Vagina (tissue), 2 donors: Measurements from ENCODE around the gene GMPPB. TPM values are rescaled to one million over a fixed set of nuclear protein-coding genes. Genes with fewer than 3 reads are reported as not detected.

ENCODE experiments used
- DNase-seq, 2 donors: peaks; one replicate each; pipeline ENCODE4 v3.0.0-alpha.2; 2017; ENCODE audit errors: extremely low spot score in 2 of 2
- H3K27ac ChIP-seq: fragments of 200-600 bp; sonication (generic); one replicate; pipeline ENCODE4 v1.5.1; 2019
- H3K27me3 ChIP-seq: fragments of 200-600 bp; sonication (generic); one replicate; pipeline ENCODE4 v1.5.1; 2019
- H3K36me3 ChIP-seq, 2 donors: fragments of 200-600 bp; sonication (generic); one replicate each; pipeline ENCODE4 v1.5.1; 2017 to 2019
- H3K4me1 ChIP-seq: fragments of 200-600 bp; sonication (generic); one replicate; pipeline ENCODE4 v1.5.1; 2019
- H3K4me3 ChIP-seq, 2 donors: fragments of 200-600 bp; sonication (generic); 1 replicate in 1 of 2; 2 replicates in 1 of 2; pipeline ENCODE4 v1.5.1; 2016 to 2019
- H3K9me3 ChIP-seq: fragments of 200-600 bp; sonication (generic); one replicate; pipeline ENCODE4 v1.5.1; 2019
- CTCF ChIP-seq, 3 experiments: fragments of 450-650 bp in 2 of 3; fragments of 200-600 bp in 1 of 3; sonication (generic) in 1 of 3; IDR thresholded peaks; one replicate each; pipeline ENCODE4 v1.5.1; 2017 to 2019; ENCODE audit warnings: antibody characterized with exemption in 3 of 3, mild to moderate bottlenecking in 2 of 3, moderate library complexity in 2 of 3
- POLR2A ChIP-seq, 2 donors: fragments of 450-650 bp; IDR thresholded peaks; one replicate each; pipeline ENCODE4 v1.6.1; 2017; ENCODE audit warnings: antibody characterized with exemption in 2 of 2, mild to moderate bottlenecking in 2 of 2, moderate library complexity in 2 of 2
- POLR2AphosphoS5 ChIP-seq, 2 donors: sonication (generic); formaldehyde crosslinking; IDR thresholded peaks; one replicate each; pipeline ENCODE4 v1.9.0; 2017; ENCODE audit warnings: antibody characterized with exemption in 2 of 2, mild to moderate bottlenecking in 2 of 2, low read depth in 1 of 2; ENCODE audit not compliant: insufficient read depth in 1 of 2
- intact Hi-C: fragments of 100-400 bp; cut with DNase I; formaldehyde crosslinking; loops from one replicate; pipeline ENCODE4 v1.15.1; 2023
- total RNA-seq: library from RNA; depleted of rRNA; stranded (reverse); fragments of >200 nt; gene quantifications from one replicate; pipeline ENCODE4 v1.2.3, GENCODE V29; 2016

The GMPPB gene
- total RNA-seq, 1 donor from 2014 or later: 19.9 TPM

GRCh38 chr3:49711489-49711888, 12.3 kb downstream of the GMPPB start:
- peaks cover 0 to 7% of the 10 kb centered on the region in 2 donors for H3K36me3 ChIP-seq
- H3K9me3 ChIP-seq: no peaks in the 10 kb centered on the region
- TF ChIP-seq POLR2AphosphoS5 (IDR thresholded peaks at IDR 0.05; ENCODE audit: insufficient read depth in 1 of 2, low read depth in 1 of 2): no peak
- TF ChIP-seq POLR2A (IDR thresholded peaks at IDR 0.05): no peak
- no peak overlapping the region for H3K4me3 ChIP-seq
- H3K27ac ChIP-seq: no peak overlapping the region
- H3K27me3 ChIP-seq: no peaks in the 10 kb centered on the region
- no peaks in the 10 kb centered on the region for H3K4me1 ChIP-seq
- intact Hi-C loops: no loop called here
- no peak for DNase-seq

GRCh38 chr3:49709852-49710251, 13.9 kb downstream of the GMPPB start:
- intact Hi-C loops: no loop called here
- no peak for DNase-seq
- H3K4me1 ChIP-seq: no peaks in the 10 kb centered on the region
- TF ChIP-seq POLR2AphosphoS5 (IDR thresholded peaks at IDR 0.05; ENCODE audit: insufficient read depth in 1 of 2, low read depth in 1 of 2) (no peak), POLR2A (IDR thresholded peaks at IDR 0.05) (no peak), CTCF (IDR thresholded peaks at IDR 0.05) (no peak)
- H3K9me3 ChIP-seq: no peaks in the 10 kb centered on the region
- H3K27ac ChIP-seq: no peak overlapping the region
- no peak overlapping the region for H3K4me3 ChIP-seq
- H3K36me3 ChIP-seq: peaks cover 0 to 18% of the 10 kb centered on the region in 2 donors
- H3K27me3 ChIP-seq: no peaks in the 10 kb centered on the region

GRCh38 chr3:49707113-49707480, 16.7 kb downstream of the GMPPB start:
- Histone ChIP-seq H3K27ac (no peak overlapping the region), H3K36me3 (peaks cover 0 to 33% of the 10 kb centered on the region in 2 donors)
- intact Hi-C loops: no loop called here

GRCh38 chr3:49706456-49707112, 17.2 kb downstream of the GMPPB start:
- Histone ChIP-seq H3K36me3 (peaks cover 0 to 38% of the 10 kb centered on the region in 2 donors), H3K27me3 (no peaks in the 10 kb centered on the region), H3K4me3 (no peak overlapping the region), H3K27ac (no peak overlapping the region), H3K9me3 (no peaks in the 10 kb centered on the region), H3K4me1 (no peaks in the 10 kb centered on the region)
- intact Hi-C loops: no loop called here
- no peak for DNase-seq
- no peak for TF ChIP-seq POLR2A (IDR thresholded peaks at IDR 0.05)

More at GRCh38 chr3:49707113-49707480, 16.7 kb downstream of the GMPPB start:
- TF ChIP-seq POLR2AphosphoS5 (IDR thresholded peaks at IDR 0.05; ENCODE audit: insufficient read depth in 1 of 2, low read depth in 1 of 2) (no peak), POLR2A (IDR thresholded peaks at IDR 0.05) (no peak), CTCF (IDR thresholded peaks at IDR 0.05) (no peak)
- H3K27me3 ChIP-seq: no peaks in the 10 kb centered on the region
- DNase-seq: no peak
- H3K4me3 ChIP-seq: no peak overlapping the region
- H3K9me3 ChIP-seq: no peaks in the 10 kb centered on the region
- no peaks in the 10 kb centered on the region for H3K4me1 ChIP-seq

- intact Hi-C loops: no loop called here
- H3K4me3 ChIP-seq: no peak overlapping the region
- H3K4me1 ChIP-seq: no peaks in the 10 kb centered on the region
- H3K27ac ChIP-seq: no peak overlapping the region
- peaks cover 0 to 41% of the 10 kb centered on the region in 2 donors for H3K36me3 ChIP-seq
- TF ChIP-seq POLR2A (IDR thresholded peaks at IDR 0.05) (no peak), CTCF (IDR thresholded peaks at IDR 0.05) (no peak)
- no peak for DNase-seq
- no peaks in the 10 kb centered on the region for H3K9me3 ChIP-seq
- no peaks in the 10 kb centered on the region for H3K27me3 ChIP-seq
These were observed 18.3 kb downstream of the GMPPB start for GRCh38 chr3:49705390-49705960.

GRCh38 chr3:49704629-49705028, 19.1 kb downstream of the GMPPB start:
- Histone ChIP-seq H3K36me3 (peaks cover 0 to 41% of the 10 kb centered on the region in 2 donors), H3K27ac (no peak overlapping the region), H3K27me3 (no peaks in the 10 kb centered on the region), H3K4me1 (no peaks in the 10 kb centered on the region), H3K4me3 (no peak overlapping the region), H3K9me3 (no peaks in the 10 kb centered on the region)
- intact Hi-C loops: no loop called here
- TF ChIP-seq CTCF (IDR thresholded peaks at IDR 0.05) (no peak), POLR2A (IDR thresholded peaks at IDR 0.05) (no peak), POLR2AphosphoS5 (IDR thresholded peaks at IDR 0.05; ENCODE audit: insufficient read depth in 1 of 2, low read depth in 1 of 2) (no peak)
- DNase-seq: no peak
